Measurements from ENCODE around the gene IL18BP.

The IL18BP gene

DNA sequence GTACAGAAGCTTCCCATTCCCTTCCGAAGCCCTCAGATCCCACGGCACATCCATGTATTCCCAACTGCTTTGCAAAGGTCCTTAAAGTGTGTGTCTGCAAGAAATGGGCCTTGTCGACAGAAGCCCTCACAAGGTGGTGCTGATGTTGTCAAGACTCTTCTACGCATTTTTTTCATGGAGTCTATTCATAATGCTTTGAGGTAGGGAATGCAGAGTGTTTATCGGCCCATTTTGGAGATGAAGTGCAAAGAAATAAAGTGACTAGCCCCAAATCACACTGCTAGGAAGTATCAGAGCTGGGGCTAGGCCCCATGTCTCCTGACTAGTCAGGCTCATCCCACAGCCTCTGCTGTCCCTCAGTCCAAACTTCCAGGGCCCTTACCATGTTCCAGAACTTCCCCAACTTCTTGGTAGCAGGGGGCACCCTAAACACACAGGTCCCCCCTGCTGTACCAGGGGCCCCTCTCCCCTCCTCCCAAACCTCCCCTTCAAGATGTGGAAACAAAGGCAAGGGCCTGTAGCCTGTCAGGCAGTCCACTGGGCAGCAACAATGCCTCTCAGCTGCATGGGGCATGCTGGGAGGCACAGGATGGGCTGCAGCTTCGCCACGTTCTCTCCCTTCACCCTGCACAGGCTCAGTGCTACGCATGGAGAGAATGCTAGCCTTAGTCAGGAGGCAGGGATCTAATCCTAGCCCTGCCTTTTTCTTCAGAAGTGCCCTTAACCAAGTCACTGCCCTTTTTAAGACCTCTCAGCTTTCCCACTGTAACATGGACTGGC is 7.8 kb downstream of the IL18BP start:
- no peak for ATAC-seq
- TF ChIP-seq GLIS3 (CRISPR knock-in tag; IDR thresholded peaks at IDR 0.05), result no peak
- no peak for TF ChIP-seq PPARA (CRISPR knock-in tag; IDR thresholded peaks at IDR 0.05; ENCODE audit: borderline replicate concordance)
- TF ChIP-seq, protein P1, sequence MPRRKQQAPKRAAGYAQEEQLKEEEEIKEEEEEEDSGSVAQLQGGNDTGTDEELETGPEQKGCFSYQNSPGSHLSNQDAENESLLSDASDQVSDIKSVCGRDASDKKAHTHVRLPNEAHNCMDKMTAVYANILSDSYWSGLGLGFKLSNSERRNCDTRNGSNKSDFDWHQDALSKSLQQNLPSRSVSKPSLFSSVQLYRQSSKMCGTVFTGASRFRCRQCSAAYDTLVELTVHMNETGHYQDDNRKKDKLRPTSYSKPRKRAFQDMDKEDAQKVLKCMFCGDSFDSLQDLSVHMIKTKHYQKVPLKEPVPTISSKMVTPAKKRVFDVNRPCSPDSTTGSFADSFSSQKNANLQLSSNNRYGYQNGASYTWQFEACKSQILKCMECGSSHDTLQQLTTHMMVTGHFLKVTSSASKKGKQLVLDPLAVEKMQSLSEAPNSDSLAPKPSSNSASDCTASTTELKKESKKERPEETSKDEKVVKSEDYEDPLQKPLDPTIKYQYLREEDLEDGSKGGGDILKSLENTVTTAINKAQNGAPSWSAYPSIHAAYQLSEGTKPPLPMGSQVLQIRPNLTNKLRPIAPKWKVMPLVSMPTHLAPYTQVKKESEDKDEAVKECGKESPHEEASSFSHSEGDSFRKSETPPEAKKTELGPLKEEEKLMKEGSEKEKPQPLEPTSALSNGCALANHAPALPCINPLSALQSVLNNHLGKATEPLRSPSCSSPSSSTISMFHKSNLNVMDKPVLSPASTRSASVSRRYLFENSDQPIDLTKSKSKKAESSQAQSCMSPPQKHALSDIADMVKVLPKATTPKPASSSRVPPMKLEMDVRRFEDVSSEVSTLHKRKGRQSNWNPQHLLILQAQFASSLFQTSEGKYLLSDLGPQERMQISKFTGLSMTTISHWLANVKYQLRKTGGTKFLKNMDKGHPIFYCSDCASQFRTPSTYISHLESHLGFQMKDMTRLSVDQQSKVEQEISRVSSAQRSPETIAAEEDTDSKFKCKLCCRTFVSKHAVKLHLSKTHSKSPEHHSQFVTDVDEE (CRISPR knock-in tag; IDR thresholded peaks at IDR 0.05), result no peak
- no peak for TF ChIP-seq ESRRG (CRISPR knock-in tag; IDR thresholded peaks at IDR 0.05)
- no peak for TF ChIP-seq ZFP30 (CRISPR knock-in tag; IDR thresholded peaks at IDR 0.05)
- TF ChIP-seq, protein P2, sequence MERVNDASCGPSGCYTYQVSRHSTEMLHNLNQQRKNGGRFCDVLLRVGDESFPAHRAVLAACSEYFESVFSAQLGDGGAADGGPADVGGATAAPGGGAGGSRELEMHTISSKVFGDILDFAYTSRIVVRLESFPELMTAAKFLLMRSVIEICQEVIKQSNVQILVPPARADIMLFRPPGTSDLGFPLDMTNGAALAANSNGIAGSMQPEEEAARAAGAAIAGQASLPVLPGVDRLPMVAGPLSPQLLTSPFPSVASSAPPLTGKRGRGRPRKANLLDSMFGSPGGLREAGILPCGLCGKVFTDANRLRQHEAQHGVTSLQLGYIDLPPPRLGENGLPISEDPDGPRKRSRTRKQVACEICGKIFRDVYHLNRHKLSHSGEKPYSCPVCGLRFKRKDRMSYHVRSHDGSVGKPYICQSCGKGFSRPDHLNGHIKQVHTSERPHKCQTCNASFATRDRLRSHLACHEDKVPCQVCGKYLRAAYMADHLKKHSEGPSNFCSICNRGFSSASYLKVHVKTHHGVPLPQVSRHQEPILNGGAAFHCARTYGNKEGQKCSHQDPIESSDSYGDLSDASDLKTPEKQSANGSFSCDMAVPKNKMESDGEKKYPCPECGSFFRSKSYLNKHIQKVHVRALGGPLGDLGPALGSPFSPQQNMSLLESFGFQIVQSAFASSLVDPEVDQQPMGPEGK (CRISPR knock-in tag; IDR thresholded peaks at IDR 0.05; ENCODE audit: borderline replicate concordance), result no peak
- TF ChIP-seq, protein P3, sequence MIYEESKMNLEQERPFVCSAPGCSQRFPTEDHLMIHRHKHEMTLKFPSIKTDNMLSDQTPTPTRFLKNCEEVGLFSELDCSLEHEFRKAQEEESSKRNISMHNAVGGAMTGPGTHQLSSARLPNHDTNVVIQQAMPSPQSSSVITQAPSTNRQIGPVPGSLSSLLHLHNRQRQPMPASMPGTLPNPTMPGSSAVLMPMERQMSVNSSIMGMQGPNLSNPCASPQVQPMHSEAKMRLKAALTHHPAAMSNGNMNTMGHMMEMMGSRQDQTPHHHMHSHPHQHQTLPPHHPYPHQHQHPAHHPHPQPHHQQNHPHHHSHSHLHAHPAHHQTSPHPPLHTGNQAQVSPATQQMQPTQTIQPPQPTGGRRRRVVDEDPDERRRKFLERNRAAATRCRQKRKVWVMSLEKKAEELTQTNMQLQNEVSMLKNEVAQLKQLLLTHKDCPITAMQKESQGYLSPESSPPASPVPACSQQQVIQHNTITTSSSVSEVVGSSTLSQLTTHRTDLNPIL (CRISPR knock-in tag; IDR thresholded peaks at IDR 0.05; ENCODE audit: low read depth), result no peak
- no peak for TF ChIP-seq RARB (CRISPR knock-in tag; IDR thresholded peaks at IDR 0.05)
- TF ChIP-seq ZNF565 (CRISPR knock-in tag; conservative IDR thresholded peaks at IDR 0.05; ENCODE audit: low read depth), result no peak

DNA sequence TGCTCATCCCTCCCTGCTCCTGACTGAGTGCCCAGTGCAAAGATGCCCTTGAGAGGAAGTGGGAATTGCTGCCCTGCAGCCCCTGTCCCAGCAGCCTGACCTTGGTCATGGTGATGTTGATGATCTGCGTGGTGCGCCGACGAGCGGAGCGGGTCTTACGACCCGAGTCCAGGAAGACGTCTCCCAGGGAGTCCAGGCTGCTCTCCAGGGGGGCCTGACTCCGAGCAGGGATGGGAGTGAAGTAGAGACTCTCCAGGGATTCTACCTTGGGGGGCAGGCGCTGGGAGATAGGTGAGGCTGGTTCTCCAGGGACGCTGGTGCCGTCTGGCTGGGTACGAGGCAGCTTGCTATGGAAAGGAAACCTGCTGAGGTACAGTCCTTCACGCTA is 8.4 kb downstream of the IL18BP start:
- ATAC-seq, result no peak
- TF ChIP-seq PPARA (CRISPR knock-in tag; IDR thresholded peaks at IDR 0.05; ENCODE audit: borderline replicate concordance), result no peak
- no peak for TF ChIP-seq ZNF70 (CRISPR knock-in tag; IDR thresholded peaks at IDR 0.05)
- no peak for TF ChIP-seq ZFP30 (CRISPR knock-in tag; IDR thresholded peaks at IDR 0.05)
- no peak for TF ChIP-seq TCF4 (CRISPR knock-in tag; IDR thresholded peaks at IDR 0.05; ENCODE audit: borderline replicate concordance)
- TF ChIP-seq CSDC2 (CRISPR knock-in tag; IDR thresholded peaks at IDR 0.05), result no peak
- no peak for TF ChIP-seq SNAI2 (CRISPR knock-in tag; IDR thresholded peaks at IDR 0.05)
- TF ChIP-seq, protein P4, sequence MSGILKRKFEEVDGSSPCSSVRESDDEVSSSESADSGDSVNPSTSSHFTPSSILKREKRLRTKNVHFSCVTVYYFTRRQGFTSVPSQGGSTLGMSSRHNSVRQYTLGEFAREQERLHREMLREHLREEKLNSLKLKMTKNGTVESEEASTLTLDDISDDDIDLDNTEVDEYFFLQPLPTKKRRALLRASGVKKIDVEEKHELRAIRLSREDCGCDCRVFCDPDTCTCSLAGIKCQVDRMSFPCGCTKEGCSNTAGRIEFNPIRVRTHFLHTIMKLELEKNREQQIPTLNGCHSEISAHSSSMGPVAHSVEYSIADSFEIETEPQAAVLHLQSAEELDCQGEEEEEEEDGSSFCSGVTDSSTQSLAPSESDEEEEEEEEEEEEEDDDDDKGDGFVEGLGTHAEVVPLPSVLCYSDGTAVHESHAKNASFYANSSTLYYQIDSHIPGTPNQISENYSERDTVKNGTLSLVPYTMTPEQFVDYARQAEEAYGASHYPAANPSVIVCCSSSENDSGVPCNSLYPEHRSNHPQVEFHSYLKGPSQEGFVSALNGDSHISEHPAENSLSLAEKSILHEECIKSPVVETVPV (CRISPR knock-in tag; IDR thresholded peaks at IDR 0.05), result no peak
- TF ChIP-seq TOX (CRISPR knock-in tag; IDR thresholded peaks at IDR 0.05; ENCODE audit: borderline replicate concordance), result no peak
- no peak for TF ChIP-seq GLIS3 (CRISPR knock-in tag; IDR thresholded peaks at IDR 0.05)
- TF ChIP-seq ARNTL (CRISPR knock-in tag; IDR thresholded peaks at IDR 0.05; ENCODE audit: borderline replicate concordance, low read depth), result no peak
- no peak for TF ChIP-seq ISL1 (CRISPR knock-in tag; IDR thresholded peaks at IDR 0.05)

DNA sequence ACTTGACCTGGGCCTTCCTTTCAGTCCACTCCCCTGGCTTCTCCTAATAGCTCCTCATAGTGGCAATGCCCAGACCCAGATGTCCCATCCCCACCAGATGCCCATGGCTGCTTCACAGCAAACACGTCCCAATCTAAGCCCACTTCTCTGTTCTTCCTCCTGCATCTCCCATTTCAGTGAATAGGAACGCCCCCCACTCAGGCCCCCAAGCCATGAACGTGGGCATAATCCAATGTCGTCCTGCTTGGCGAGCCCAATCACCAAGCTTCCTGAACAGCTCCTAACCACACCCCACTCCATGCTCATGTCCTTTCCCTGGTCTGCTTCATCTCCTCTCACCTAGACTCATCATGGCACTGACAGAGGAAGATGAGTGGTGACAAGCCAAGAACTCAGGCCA is 8.9 kb downstream of the IL18BP start:
- ATAC-seq, result no peak
- TF ChIP-seq, protein P5, sequence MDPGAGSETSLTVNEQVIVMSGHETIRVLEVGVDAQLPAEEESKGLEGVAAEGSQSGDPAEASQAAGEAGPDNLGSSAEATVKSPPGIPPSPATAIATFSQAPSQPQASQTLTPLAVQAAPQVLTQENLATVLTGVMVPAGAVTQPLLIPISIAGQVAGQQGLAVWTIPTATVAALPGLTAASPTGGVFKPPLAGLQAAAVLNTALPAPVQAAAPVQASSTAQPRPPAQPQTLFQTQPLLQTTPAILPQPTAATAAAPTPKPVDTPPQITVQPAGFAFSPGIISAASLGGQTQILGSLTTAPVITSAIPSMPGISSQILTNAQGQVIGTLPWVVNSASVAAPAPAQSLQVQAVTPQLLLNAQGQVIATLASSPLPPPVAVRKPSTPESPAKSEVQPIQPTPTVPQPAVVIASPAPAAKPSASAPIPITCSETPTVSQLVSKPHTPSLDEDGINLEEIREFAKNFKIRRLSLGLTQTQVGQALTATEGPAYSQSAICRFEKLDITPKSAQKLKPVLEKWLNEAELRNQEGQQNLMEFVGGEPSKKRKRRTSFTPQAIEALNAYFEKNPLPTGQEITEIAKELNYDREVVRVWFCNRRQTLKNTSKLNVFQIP (CRISPR knock-in tag; IDR thresholded peaks at IDR 0.05; ENCODE audit: borderline replicate concordance, low read depth), result no peak
- TF ChIP-seq ZFP3 (CRISPR knock-in tag; IDR thresholded peaks at IDR 0.05), result no peak

DNA sequence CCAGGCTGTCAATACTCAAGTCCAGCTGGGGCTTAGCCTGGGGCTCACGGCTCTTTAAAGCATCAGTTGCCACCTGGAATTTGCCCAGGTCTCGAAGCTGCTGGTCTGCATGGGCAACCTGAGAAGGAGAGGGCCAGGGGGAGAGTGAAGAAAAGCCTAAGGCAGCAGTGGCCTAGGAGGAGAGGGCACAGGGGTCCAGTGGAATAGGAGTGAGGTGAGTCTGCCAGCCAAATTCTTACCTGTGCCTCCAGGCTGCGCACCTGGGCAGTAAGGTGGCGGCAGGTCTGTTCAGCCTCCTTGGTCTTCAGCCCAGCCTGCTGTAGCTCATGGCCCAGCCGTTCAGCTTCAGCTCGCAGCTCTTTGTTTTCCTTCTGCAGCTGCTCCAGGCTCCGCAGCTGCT is 10.0 kb downstream of the IL18BP start:
- ATAC-seq, result no peak
- TF ChIP-seq ZNF70 (CRISPR knock-in tag; IDR thresholded peaks at IDR 0.05) (no peak), TCF4 (CRISPR knock-in tag; IDR thresholded peaks at IDR 0.05; ENCODE audit: borderline replicate concordance) (no peak), GLIS3 (CRISPR knock-in tag; IDR thresholded peaks at IDR 0.05) (no peak), ZFP30 (CRISPR knock-in tag; IDR thresholded peaks at IDR 0.05) (no peak), OSR1 (CRISPR knock-in tag; IDR thresholded peaks at IDR 0.05) (no peak), ESRRG (CRISPR knock-in tag; IDR thresholded peaks at IDR 0.05) (no peak), RARB (CRISPR knock-in tag; IDR thresholded peaks at IDR 0.05) (no peak)
- TF ChIP-seq, protein P5 (CRISPR knock-in tag; IDR thresholded peaks at IDR 0.05; ENCODE audit: borderline replicate concordance, low read depth), result no peak
- TF ChIP-seq, protein P3 (CRISPR knock-in tag; IDR thresholded peaks at IDR 0.05; ENCODE audit: low read depth), result no peak
